ENCODE data around the gene LMTK2.

LMTK2 gene

DNA sequence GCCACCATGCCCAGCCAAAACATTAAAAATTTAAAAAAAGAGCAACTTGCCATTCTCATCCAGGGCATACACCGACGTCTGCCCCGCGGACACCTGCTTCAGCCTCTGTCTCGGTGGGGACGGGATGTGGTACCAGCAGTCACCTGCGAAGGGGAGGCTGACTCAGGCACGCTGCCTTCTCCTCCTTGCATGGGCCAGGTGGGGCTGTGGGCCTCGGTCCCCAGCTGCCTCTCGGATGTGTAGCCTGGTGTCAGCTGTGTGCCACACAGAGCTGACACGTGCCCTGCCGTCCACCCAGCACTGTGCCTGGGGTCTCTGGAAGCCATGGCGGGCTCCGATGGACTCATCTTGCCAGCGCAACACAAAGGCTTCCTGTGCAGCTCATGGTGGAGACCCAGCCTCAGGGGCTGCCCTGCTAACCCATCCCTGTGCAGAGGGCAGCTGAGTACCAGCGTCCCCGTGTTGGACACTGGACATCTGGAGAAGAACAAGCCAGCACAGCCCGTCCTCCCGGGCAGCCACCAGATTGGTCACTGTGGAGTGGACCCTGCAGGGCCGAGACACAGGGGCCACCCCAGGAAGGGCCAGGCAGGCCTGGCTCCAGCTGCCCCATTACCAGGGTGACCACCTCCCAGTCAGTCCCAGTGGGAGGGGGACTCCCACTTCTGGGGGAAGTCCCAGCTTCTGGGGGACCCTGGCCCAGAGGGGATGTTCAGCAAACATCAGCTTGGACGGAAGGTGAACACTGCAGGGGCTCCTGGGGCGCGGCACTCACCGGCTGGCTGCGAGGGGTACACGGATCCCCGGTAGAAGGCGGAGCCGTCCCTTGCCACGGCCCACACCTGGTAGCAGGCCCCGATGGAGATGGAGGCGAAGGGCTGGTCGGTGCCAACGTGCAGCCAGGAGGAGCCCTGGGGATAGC lies 115.2 kb downstream of the LMTK2 start:
- H3K4me3 ChIP-seq (ENCODE audit: low read depth, low read length), result no peak overlapping the region
- no peak for DNase-seq
- TF ChIP-seq, protein P1, sequence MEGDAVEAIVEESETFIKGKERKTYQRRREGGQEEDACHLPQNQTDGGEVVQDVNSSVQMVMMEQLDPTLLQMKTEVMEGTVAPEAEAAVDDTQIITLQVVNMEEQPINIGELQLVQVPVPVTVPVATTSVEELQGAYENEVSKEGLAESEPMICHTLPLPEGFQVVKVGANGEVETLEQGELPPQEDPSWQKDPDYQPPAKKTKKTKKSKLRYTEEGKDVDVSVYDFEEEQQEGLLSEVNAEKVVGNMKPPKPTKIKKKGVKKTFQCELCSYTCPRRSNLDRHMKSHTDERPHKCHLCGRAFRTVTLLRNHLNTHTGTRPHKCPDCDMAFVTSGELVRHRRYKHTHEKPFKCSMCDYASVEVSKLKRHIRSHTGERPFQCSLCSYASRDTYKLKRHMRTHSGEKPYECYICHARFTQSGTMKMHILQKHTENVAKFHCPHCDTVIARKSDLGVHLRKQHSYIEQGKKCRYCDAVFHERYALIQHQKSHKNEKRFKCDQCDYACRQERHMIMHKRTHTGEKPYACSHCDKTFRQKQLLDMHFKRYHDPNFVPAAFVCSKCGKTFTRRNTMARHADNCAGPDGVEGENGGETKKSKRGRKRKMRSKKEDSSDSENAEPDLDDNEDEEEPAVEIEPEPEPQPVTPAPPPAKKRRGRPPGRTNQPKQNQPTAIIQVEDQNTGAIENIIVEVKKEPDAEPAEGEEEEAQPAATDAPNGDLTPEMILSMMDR (IDR thresholded peaks at IDR 0.05; ENCODE audit: low read depth, low read length), result no peak
- no peaks in the 10 kb centered on the region for H3K36me3 ChIP-seq
- H3K9me3 ChIP-seq, result no peaks in the 10 kb centered on the region
- H3K27me3 ChIP-seq, result no peaks in the 10 kb centered on the region
- H3K4me1 ChIP-seq, result no peaks in the 10 kb centered on the region

DNA sequence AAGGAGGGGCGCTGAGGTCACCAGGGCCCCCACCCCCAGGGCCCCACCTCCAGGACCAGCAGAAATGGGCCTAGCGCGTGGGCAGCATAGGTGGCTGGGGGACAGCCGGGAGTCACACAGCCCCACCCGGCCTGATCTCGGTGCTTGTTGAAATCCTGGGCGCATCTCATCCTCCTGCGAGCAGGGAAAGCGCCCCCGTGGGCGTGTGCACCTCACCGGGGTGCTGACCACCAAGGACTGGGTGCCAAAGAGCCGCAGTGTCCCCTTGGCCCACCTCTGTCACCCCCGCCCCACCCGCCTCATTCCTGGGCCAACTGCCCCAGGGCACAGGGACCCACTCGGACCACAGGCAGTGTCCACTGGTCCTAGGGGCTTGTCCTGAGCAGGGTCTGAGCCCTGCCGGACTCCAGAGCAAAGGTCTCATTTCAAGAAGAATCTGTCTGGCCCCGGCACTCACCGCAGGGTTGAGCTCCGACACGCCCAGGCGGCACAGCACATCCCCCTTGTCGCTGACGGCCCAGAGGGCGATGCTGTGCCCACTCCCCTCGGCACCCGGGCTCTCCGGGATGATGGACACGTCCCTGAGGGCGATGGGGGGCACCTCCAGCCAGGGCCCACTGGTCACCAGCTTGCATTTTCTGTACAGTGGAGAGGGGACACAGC lies 116.0 kb downstream of the LMTK2 start:
- no peaks in the 10 kb centered on the region for H3K4me1 ChIP-seq
- no peaks in the 10 kb centered on the region for H3K36me3 ChIP-seq
- no peaks in the 10 kb centered on the region for H3K9me3 ChIP-seq
- H3K4me3 ChIP-seq (ENCODE audit: low read depth, low read length), result no peak overlapping the region
- DNase-seq, result no peak
- TF ChIP-seq, protein P1 (IDR thresholded peaks at IDR 0.05; ENCODE audit: low read depth, low read length), result no peak
- no peaks in the 10 kb centered on the region for H3K27me3 ChIP-seq

DNA sequence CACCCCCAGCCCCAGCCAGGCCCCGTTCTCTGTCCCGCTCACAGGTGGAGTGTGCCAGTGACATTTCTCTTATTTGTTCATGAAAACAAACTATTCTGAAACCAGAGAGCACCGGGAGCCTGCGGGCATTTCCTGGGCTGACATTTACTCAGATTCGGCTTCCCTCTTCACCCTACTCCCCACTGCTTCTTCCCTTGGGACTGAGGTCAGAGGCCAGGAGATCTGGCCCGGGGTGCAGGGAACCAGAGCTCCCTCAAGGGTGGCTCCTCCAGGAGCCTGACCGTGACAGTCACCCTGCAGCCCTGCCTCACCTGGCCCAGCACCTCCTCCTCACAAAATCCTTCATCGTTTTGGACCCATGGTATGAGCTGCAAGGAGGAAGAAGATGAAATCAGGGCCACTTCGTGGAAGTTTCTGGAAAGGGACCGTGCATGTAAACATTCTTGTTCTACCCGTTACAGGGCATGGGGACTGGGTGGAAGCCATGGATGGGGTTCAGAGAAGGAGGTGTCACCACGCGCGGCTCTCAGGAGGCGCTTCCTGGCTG lies 116.8 kb downstream of the LMTK2 start:
- DNase-seq, result no peak
- Histone ChIP-seq H3K4me3 (ENCODE audit: low read depth, low read length) (no peak overlapping the region), H3K36me3 (no peaks in the 10 kb centered on the region), H3K9me3 (no peaks in the 10 kb centered on the region), H3K27me3 (no peaks in the 10 kb centered on the region), H3K4me1 (no peaks in the 10 kb centered on the region)
- TF ChIP-seq, protein P1 (IDR thresholded peaks at IDR 0.05; ENCODE audit: low read depth, low read length), result no peak

DNA sequence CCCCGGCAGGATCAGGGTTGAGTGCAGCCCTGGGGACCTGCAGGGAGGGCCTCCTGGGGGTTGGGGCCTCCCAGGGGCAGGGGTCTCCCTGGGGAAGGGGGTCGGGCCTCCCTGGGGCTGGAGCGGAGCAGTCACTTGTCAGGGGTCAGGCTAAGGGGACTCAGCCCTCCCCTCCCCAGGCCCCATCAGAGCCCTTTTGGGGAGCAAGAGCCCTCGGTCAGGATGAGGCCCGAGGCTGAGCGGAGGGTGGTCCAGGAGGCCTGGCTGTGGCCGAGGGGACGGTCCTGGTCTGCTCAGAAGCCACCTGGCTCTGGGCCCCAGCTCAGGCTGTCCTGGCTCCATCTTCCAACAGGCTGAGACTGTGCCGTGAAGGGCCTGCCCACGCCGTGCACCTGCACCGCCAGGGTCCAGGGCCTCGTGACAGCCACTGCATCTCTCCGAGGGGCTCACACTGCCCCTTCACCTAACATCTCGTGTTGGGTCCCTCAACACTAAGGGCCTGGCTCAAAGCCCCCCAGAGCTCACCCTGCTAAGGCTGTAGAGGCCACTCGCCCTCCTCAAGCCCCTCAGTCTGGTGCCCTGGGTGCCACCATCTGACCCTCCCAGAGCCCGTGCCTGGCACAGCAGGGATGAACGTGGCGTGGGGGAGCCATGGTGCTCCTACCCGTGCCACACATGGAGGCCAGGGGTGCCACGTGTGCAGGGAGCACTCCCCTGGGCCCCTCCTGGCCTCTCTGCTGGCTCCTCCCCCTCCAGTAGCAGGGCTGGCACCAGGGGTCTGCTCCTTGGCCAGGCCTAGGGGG lies 117.4 kb downstream of the LMTK2 start:
- Histone ChIP-seq H3K9me3 (no peaks in the 10 kb centered on the region), H3K4me1 (no peaks in the 10 kb centered on the region), H3K27me3 (no peaks in the 10 kb centered on the region), H3K4me3 (ENCODE audit: low read depth, low read length) (no peak overlapping the region), H3K36me3 (no peaks in the 10 kb centered on the region)
- TF ChIP-seq, protein P1 (IDR thresholded peaks at IDR 0.05; ENCODE audit: low read depth, low read length), result no peak
- DNase-seq, result no peak

DNA sequence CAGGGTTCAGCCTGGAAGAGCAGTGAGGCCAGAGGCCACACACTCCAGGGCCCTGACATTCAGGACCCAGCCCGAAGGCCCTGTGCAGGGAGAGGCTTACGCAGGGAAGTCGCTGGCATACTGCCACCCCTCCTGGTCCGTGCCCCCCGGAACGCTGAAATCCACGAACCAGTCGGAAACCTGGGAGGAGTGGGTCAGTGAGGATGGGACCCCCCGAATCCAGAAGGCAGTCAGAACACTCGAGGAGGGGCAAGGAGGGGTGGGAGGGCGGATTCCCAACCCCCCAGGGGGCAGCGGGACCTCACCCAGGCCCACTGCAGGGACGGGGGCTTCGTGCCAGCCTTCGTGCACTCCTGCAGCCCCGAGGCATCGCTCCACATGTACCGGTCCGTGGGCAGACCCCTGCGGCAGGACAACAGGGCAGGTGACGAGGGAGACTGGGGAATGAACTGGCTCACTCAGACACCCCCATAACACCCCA lies 118.1 kb downstream of the LMTK2 start:
- TF ChIP-seq, protein P1 (IDR thresholded peaks at IDR 0.05; ENCODE audit: low read depth, low read length), result no peak
- DNase-seq, result no peak

More for the DNA sequence above, 118.1 kb downstream of the LMTK2 start:
- Histone ChIP-seq H3K4me3 (ENCODE audit: low read depth, low read length) (no peak overlapping the region), H3K27me3 (no peaks in the 10 kb centered on the region), H3K9me3 (no peaks in the 10 kb centered on the region), H3K4me1 (no peaks in the 10 kb centered on the region), H3K36me3 (no peaks in the 10 kb centered on the region)
